Measurements from ENCODE around the gene PHF2.

The PHF2 gene

DNA sequence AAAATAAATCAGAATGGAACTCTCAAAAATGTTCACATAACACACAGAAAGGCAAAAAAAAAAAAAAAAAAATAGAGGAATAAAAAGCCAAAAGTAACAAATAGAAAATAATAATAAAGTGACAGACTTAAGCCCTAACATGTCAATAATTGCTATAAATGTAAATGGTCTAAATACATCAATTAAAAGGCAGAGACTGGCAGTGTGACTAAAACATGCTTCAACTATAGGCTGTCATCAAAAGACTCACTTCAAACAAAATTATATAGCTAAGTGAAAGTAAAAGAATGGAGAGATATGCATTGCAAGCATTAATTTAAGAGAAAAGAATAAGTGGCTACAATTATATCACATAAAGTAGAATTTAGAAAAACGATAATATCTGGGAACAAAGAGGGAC is 114.2 kb downstream of the PHF2 start:
- Histone ChIP-seq H4K20me1 (ENCODE audit: insufficient read depth) (no peaks in the 10 kb centered on the region), H3K4me1 (ENCODE audit: low read depth, poor library complexity, severe bottlenecking) (no peaks in the 10 kb centered on the region), H2AFZ (ENCODE audit: low read depth) (no peak overlapping the region), H3K79me2 (ENCODE audit: insufficient read depth, low read depth) (no peaks in the 10 kb centered on the region), H3K9ac (no peak overlapping the region), H3K27me3 (ENCODE audit: insufficient read depth, low read depth) (no peaks in the 10 kb centered on the region), H3K4me2 (no peak overlapping the region), H3K27ac (no peak overlapping the region), H3K36me3 (ENCODE audit: insufficient read depth) (no peaks in the 10 kb centered on the region), H3K4me3 (IDR thresholded peaks at IDR 0.05; ENCODE audit: insufficient read depth, low read depth, low read length) (no peak overlapping the region)
- TF ChIP-seq, protein P1, sequence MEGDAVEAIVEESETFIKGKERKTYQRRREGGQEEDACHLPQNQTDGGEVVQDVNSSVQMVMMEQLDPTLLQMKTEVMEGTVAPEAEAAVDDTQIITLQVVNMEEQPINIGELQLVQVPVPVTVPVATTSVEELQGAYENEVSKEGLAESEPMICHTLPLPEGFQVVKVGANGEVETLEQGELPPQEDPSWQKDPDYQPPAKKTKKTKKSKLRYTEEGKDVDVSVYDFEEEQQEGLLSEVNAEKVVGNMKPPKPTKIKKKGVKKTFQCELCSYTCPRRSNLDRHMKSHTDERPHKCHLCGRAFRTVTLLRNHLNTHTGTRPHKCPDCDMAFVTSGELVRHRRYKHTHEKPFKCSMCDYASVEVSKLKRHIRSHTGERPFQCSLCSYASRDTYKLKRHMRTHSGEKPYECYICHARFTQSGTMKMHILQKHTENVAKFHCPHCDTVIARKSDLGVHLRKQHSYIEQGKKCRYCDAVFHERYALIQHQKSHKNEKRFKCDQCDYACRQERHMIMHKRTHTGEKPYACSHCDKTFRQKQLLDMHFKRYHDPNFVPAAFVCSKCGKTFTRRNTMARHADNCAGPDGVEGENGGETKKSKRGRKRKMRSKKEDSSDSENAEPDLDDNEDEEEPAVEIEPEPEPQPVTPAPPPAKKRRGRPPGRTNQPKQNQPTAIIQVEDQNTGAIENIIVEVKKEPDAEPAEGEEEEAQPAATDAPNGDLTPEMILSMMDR (conservative IDR thresholded peaks at IDR 0.05; ENCODE audit: low read depth, low read length), result no peak

DNA sequence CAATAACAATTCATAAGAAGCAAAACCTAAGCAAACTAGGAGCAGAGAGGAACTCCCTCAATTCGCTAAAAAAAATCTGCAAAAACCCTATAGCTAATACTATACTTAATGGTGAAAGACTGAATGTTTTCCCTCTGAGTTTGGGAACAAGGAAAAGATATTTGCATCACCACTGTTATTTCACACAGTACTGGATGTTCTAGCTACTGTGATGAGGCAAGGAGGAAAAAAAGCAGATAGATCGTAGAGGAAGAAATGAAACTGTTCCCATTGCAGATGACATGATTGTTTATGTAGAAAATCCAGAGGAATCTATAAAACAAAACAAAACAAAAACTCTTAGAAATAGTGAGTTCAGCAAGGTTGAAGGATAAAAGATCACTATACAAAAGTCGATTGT is 116.7 kb downstream of the PHF2 start:
- Histone ChIP-seq H3K79me2 (ENCODE audit: insufficient read depth, low read depth) (no peaks in the 10 kb centered on the region), H3K4me2 (no peak overlapping the region), H4K20me1 (ENCODE audit: insufficient read depth) (no peaks in the 10 kb centered on the region), H3K4me3 (IDR thresholded peaks at IDR 0.05; ENCODE audit: insufficient read depth, low read depth, low read length) (no peak overlapping the region), H3K4me1 (ENCODE audit: low read depth, poor library complexity, severe bottlenecking) (no peaks in the 10 kb centered on the region), H3K27ac (no peak overlapping the region), H3K36me3 (ENCODE audit: insufficient read depth) (no peaks in the 10 kb centered on the region), H2AFZ (ENCODE audit: low read depth) (no peak overlapping the region), H3K9ac (no peak overlapping the region), H3K27me3 (ENCODE audit: insufficient read depth, low read depth) (no peaks in the 10 kb centered on the region)
- TF ChIP-seq, protein P1 (conservative IDR thresholded peaks at IDR 0.05; ENCODE audit: low read depth, low read length), result no peak

DNA sequence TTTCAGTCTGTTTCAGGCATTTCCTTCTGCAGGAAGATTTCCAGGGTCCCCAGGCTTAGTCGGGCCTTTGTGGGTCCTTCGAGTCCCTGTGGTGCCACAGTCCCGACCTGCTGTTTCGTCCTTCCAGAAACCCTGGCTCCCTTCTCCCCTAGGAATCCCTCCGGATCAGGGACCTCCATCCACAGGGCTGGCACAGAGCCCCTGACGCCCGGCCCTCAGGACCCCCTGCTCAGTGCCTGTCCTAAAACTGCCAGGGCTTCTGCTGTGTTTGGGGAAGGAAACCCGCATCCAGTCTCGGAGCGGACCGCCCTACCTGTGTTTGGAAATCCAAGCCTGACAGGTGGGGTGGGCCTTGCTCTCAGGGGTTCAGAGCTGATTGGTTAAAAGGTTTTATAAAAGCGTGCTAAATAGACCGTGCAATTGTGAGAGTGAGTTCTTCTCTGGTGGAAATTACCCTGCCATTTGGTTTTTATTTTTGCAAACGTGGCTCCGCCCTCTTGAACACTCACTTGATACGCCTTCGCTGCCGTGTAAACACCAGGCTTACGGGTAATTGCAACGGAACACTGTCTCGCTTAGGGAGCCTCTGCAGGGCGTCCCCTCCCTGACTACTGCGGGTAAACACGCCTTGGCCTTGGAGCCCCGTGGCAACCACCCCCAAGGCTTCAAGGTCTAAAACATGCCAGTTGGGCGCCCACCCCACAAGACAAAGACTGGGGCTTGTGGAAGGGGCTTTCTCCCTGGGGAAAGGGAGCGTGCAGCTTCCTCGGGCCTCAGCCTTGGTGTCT is 121.2 kb downstream of the PHF2 start:
- H3K36me3 ChIP-seq (ENCODE audit: insufficient read depth), result no peaks in the 10 kb centered on the region
- TF ChIP-seq, protein P1 (conservative IDR thresholded peaks at IDR 0.05; ENCODE audit: low read depth, low read length), result no peak
- H3K4me2 ChIP-seq, result no peak overlapping the region
- H3K9ac ChIP-seq, result no peak overlapping the region
- H3K27ac ChIP-seq, result no peak overlapping the region
- no peaks in the 10 kb centered on the region for H3K79me2 ChIP-seq (ENCODE audit: insufficient read depth, low read depth)
- H4K20me1 ChIP-seq (ENCODE audit: insufficient read depth), result no peaks in the 10 kb centered on the region
- H3K4me3 ChIP-seq (IDR thresholded peaks at IDR 0.05; ENCODE audit: insufficient read depth, low read depth, low read length), result no peak overlapping the region
- H3K27me3 ChIP-seq (ENCODE audit: insufficient read depth, low read depth), result no peaks in the 10 kb centered on the region
- no peaks in the 10 kb centered on the region for H3K4me1 ChIP-seq (ENCODE audit: low read depth, poor library complexity, severe bottlenecking)
- no peak overlapping the region for H2AFZ ChIP-seq (ENCODE audit: low read depth)

DNA sequence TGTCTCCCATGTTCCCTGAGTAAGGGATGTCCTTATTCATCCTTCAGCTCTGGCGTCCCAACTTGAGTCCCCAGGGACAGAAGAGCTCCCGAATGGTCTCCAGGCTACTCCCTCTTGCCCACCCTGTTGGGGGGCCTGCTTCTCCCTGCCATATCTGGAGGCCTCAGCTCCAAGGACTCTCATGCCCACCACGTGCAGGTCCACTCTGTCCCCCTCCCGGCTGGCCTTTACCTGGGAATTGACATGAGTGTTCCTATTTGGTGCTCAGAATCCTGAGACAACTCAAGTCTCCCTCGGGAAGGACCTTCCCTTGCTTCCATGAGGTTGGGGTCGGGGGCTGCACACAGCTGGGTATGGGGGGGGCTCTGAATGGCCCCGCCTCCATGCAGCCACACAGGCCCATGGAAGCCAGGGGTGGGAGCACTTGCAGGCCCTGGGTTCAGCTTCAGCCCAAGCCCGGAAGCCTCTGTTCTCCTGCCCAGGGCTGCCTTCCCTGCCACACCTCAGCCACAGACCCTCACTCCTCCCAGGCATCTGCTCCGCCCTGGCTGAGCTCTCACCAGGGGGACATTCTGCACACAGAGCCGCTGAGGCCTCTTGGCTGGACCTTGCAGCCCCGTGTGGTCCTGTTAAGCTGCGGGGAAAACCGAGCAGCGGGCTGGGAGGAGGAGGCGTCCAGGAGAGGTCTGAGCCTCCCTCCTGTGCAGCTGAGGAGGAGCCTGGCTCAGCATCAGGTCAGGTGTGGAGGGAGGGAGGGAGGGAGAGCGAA is 121.9 kb downstream of the PHF2 start:
- Histone ChIP-seq H3K4me2 (no peak overlapping the region), H3K79me2 (ENCODE audit: insufficient read depth, low read depth) (no peaks in the 10 kb centered on the region), H3K4me1 (ENCODE audit: low read depth, poor library complexity, severe bottlenecking) (no peaks in the 10 kb centered on the region), H3K27me3 (ENCODE audit: insufficient read depth, low read depth) (no peaks in the 10 kb centered on the region), H3K9ac (no peak overlapping the region), H3K4me3 (IDR thresholded peaks at IDR 0.05; ENCODE audit: insufficient read depth, low read depth, low read length) (no peak overlapping the region), H3K27ac (no peak overlapping the region), H2AFZ (ENCODE audit: low read depth) (no peak overlapping the region), H4K20me1 (ENCODE audit: insufficient read depth) (no peaks in the 10 kb centered on the region), H3K36me3 (ENCODE audit: insufficient read depth) (no peaks in the 10 kb centered on the region)
- TF ChIP-seq, protein P1 (conservative IDR thresholded peaks at IDR 0.05; ENCODE audit: low read depth, low read length), result no peak
